Measurements from ENCODE around the gene SLC35C1. TPM values are rescaled to one million over a fixed set of nuclear protein-coding genes. Genes with fewer than 3 reads are reported as not detected.

SLC35C1 gene
- total RNA-seq, 1 donor from 2014 or later: 8.6 TPM

DNA sequence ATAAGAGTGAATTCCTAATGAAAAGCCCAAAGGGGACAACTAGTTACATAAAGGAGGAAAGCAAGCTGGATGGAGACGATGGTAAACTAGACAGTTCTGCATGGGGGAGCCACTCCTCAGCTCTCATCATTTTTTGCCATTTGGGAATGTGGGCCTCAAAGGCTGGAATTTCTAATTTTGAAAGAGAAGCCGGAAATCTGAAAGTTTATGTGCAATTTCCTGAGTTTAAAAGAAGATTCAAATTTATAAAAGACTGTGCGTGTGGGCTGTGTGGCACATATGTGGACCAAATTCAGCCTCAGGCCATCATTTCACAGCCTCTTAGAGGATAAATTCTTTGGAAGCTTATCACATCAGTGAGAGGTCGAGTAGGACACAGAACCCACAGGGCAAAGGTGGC lies 24.0 kb downstream of the SLC35C1 start:
- no peak overlapping the region for H3K4me3 Mint-ChIP-seq
- H3K4me1 Mint-ChIP-seq: peaks cover 1% of the 10 kb centered on the region
- H3K27ac Mint-ChIP-seq: no peak overlapping the region
- H3K27me3 Mint-ChIP-seq: peaks cover 29% of the 10 kb centered on the region
- POLR2A ChIA-PET: no interaction called here
- no peaks in the 10 kb centered on the region for H3K36me3 Mint-ChIP-seq (ENCODE audit: low read depth)
- intact Hi-C loops (cut with micrococcal nuclease): no loop called here
- ATAC-seq (ENCODE audit: low read depth) (no peak), DNase-seq (no peak)
- CTCF ChIA-PET: interaction anchor here (0.9 kb wide), 1 partner anchor 13 kb away, joined by 3 read pairs; no protein-coding TSS in a partner anchor
- no peaks in the 10 kb centered on the region for H3K9me3 Mint-ChIP-seq
- TF ChIP-seq, protein P1, sequence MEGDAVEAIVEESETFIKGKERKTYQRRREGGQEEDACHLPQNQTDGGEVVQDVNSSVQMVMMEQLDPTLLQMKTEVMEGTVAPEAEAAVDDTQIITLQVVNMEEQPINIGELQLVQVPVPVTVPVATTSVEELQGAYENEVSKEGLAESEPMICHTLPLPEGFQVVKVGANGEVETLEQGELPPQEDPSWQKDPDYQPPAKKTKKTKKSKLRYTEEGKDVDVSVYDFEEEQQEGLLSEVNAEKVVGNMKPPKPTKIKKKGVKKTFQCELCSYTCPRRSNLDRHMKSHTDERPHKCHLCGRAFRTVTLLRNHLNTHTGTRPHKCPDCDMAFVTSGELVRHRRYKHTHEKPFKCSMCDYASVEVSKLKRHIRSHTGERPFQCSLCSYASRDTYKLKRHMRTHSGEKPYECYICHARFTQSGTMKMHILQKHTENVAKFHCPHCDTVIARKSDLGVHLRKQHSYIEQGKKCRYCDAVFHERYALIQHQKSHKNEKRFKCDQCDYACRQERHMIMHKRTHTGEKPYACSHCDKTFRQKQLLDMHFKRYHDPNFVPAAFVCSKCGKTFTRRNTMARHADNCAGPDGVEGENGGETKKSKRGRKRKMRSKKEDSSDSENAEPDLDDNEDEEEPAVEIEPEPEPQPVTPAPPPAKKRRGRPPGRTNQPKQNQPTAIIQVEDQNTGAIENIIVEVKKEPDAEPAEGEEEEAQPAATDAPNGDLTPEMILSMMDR (IDR thresholded peaks at IDR 0.05): no peak

DNA sequence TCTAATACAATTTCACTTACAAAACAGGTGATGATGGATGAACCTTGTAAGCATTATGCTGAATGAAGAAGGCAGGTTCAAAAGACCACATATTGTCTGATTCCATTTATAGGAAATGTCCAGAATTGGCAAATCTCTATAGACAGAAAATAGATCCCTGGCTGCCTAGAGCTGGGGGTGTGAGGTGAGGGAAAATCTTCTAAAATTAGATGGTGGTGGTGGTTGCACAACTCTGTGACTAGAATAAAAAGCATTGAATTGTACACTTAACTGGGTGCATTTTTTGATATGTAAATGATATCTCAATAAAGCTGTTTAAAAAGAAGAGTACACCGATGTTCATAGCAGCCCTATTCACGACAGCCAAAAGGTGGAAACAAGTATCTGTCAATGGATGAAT lies 25.6 kb downstream of the SLC35C1 start:
- no peaks in the 10 kb centered on the region for H3K36me3 Mint-ChIP-seq (ENCODE audit: low read depth)
- H3K27ac Mint-ChIP-seq: no peak overlapping the region
- ATAC-seq (ENCODE audit: low read depth) (no peak), DNase-seq (no peak)
- H3K9me3 Mint-ChIP-seq: no peaks in the 10 kb centered on the region
- TF ChIP-seq, protein P1 (IDR thresholded peaks at IDR 0.05): no peak
- intact Hi-C loops (cut with micrococcal nuclease): no loop called here
- H3K27me3 Mint-ChIP-seq: peaks cover 24% of the 10 kb centered on the region
- POLR2A ChIA-PET: interaction anchor here (0.6 kb wide), 1 partner anchor 25 kb away, joined by 9 read pairs; no protein-coding TSS in a partner anchor
- no peak overlapping the region for H3K4me3 Mint-ChIP-seq
- CTCF ChIA-PET: no interaction called here
- no peaks in the 10 kb centered on the region for H3K4me1 Mint-ChIP-seq

DNA sequence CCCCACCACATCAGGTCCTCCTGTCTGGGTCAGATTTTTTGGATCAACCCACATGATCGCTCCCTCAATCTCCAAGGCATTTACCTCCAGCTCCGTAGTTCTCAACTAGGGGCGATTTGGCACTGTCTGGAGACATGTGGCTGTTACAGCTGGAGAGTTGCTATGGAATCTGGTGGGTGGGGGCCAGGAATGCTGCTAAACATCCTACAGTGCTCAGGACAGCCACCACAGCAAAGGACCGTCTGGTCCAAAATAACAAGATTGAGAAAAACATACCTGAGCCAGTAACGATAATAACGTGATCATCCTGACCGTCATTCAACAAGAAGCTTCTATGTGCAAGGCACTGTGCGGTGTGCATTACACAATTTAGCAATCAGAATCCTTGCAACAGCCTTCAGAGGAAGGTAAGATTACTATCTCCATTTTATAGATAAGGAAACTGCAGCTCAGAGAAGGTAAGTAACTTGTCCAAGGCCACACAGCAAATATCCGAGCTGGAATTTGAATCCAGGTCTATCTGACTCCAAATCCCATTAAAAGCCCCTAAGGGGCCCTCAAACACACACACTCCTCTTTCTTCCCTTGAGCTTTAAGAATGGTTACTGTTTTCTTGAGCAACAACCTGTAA lies 28.0 kb downstream of the SLC35C1 start:
- no peaks in the 10 kb centered on the region for H3K9me3 Mint-ChIP-seq
- DNase-seq (no peak), ATAC-seq (ENCODE audit: low read depth) (no peak)
- intact Hi-C loops (cut with micrococcal nuclease): no loop called here
- no peaks in the 10 kb centered on the region for H3K36me3 Mint-ChIP-seq (ENCODE audit: low read depth)
- peaks cover 7% of the 10 kb centered on the region for H3K4me1 Mint-ChIP-seq
- TF ChIP-seq, protein P1 (IDR thresholded peaks at IDR 0.05): no peak
- peaks cover 17% of the 10 kb centered on the region for H3K27me3 Mint-ChIP-seq
- CTCF ChIA-PET: no interaction called here
- H3K27ac Mint-ChIP-seq: no peak overlapping the region
- H3K4me3 Mint-ChIP-seq: no peak overlapping the region
- POLR2A ChIA-PET: no interaction called here

GRCh38 chr11:45833761-45834160 lies 28.8 kb downstream of the SLC35C1 start:
- POLR2A ChIA-PET: no interaction called here
- H3K27me3 Mint-ChIP-seq: peaks cover 12% of the 10 kb centered on the region
- H3K9me3 Mint-ChIP-seq: no peaks in the 10 kb centered on the region
- H3K4me1 Mint-ChIP-seq: peaks cover 7% of the 10 kb centered on the region
- DNase-seq (no peak), ATAC-seq (ENCODE audit: low read depth) (no peak)
- TF ChIP-seq, protein P1 (IDR thresholded peaks at IDR 0.05): no peak
- intact Hi-C loops (cut with micrococcal nuclease): no loop called here
- H3K4me3 Mint-ChIP-seq: no peak overlapping the region
- CTCF ChIA-PET: no interaction called here
- H3K27ac Mint-ChIP-seq: no peak overlapping the region
- H3K36me3 Mint-ChIP-seq (ENCODE audit: low read depth): no peaks in the 10 kb centered on the region

- H3K27me3 Mint-ChIP-seq: peaks cover 10% of the 10 kb centered on the region
- TF ChIP-seq, protein P1 (IDR thresholded peaks at IDR 0.05): no peak
- DNase-seq (no peak), ATAC-seq (ENCODE audit: low read depth) (no peak)
- H3K27ac Mint-ChIP-seq: no peak overlapping the region
- no peaks in the 10 kb centered on the region for H3K36me3 Mint-ChIP-seq (ENCODE audit: low read depth)
- H3K4me1 Mint-ChIP-seq: peaks cover 7% of the 10 kb centered on the region
- ChIA-PET POLR2A (no interaction called here), CTCF (interaction anchor here (0.8 kb wide), 1 partner anchor 63 kb away, joined by 3 read pairs; no protein-coding TSS in a partner anchor)
- no peaks in the 10 kb centered on the region for H3K9me3 Mint-ChIP-seq
- no peak overlapping the region for H3K4me3 Mint-ChIP-seq
- intact Hi-C loops (cut with micrococcal nuclease): no loop called here
Measured at GRCh38 chr11:45834298-45834756, 29.4 kb downstream of the SLC35C1 start.
